Measurements from ENCODE around the gene CBFA2T2.
"Not testable (repeated sequence)": the region's sequence is repeated elsewhere in the genome, so short reads cannot be mapped to it uniquely, and the experiment has no call there.

The CBFA2T2 gene

GRCh38 chr20:33578510-33578909, 88.6 kb downstream of the CBFA2T2 start:
- Histone ChIP-seq H3K36me3 (no peaks in the 10 kb centered on the region), H3K9me3 (ENCODE audit: severe bottlenecking) (no peaks in the 10 kb centered on the region), H3K27me3 (ENCODE audit: insufficient read depth, low read depth, severe bottlenecking) (no peaks in the 10 kb centered on the region), H3K27ac (no peak overlapping the region), H3K4me3 (ENCODE audit: low read depth, low read length) (no peak overlapping the region)
- TF ChIP-seq, protein P1, sequence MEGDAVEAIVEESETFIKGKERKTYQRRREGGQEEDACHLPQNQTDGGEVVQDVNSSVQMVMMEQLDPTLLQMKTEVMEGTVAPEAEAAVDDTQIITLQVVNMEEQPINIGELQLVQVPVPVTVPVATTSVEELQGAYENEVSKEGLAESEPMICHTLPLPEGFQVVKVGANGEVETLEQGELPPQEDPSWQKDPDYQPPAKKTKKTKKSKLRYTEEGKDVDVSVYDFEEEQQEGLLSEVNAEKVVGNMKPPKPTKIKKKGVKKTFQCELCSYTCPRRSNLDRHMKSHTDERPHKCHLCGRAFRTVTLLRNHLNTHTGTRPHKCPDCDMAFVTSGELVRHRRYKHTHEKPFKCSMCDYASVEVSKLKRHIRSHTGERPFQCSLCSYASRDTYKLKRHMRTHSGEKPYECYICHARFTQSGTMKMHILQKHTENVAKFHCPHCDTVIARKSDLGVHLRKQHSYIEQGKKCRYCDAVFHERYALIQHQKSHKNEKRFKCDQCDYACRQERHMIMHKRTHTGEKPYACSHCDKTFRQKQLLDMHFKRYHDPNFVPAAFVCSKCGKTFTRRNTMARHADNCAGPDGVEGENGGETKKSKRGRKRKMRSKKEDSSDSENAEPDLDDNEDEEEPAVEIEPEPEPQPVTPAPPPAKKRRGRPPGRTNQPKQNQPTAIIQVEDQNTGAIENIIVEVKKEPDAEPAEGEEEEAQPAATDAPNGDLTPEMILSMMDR (IDR thresholded peaks at IDR 0.05; ENCODE audit: low read depth, low read length), result no peak
- no peak for DNase-seq

DNA sequence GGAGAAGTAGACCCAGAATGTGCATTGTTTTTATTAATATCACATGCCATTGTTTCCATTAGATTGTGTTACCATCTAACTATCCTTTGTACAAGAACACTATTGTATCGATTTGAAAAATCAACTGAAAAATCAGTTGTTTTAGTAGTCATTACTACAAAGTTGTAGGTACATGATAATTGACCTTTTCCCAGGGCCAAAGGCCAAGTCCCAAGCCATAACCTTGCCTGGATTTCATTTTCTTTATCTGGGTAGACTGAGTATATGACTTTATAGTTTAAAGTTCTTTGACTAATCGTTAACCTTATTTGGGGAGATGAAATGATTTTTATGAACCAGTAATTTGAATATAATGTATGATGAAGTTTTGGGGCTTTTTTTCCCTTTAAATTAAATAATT, 93.2 kb downstream of the CBFA2T2 start:
- TF ChIP-seq, protein P1 (IDR thresholded peaks at IDR 0.05; ENCODE audit: low read depth, low read length), result no peak
- DNase-seq, result no peak
- no peak overlapping the region for H3K4me3 ChIP-seq (ENCODE audit: low read depth, low read length)
- no peaks in the 10 kb centered on the region; the same call in 1 of the 2 replicates for H3K36me3 ChIP-seq
- no peaks in the 10 kb centered on the region for H3K27me3 ChIP-seq (ENCODE audit: insufficient read depth, low read depth, severe bottlenecking)
- no peaks in the 10 kb centered on the region for H3K9me3 ChIP-seq (ENCODE audit: severe bottlenecking)
- no peak overlapping the region for H3K27ac ChIP-seq

- no peak overlapping the region for H3K4me3 ChIP-seq (ENCODE audit: low read depth, low read length)
- TF ChIP-seq, protein P1 (IDR thresholded peaks at IDR 0.05; ENCODE audit: low read depth, low read length), result no peak
- no peaks in the 10 kb centered on the region; the same call in 1 of the 2 replicates for H3K36me3 ChIP-seq
- H3K27ac ChIP-seq, result no peak overlapping the region
- no peaks in the 10 kb centered on the region for H3K9me3 ChIP-seq (ENCODE audit: severe bottlenecking)
- no peak for DNase-seq
- H3K27me3 ChIP-seq (ENCODE audit: insufficient read depth, low read depth, severe bottlenecking), result no peaks in the 10 kb centered on the region
These were observed 95.1 kb downstream of the CBFA2T2 start for GRCh38 chr20:33584976-33585375.

GRCh38 chr20:33585413-33585812, 95.5 kb downstream of the CBFA2T2 start:
- TF ChIP-seq, protein P1 (IDR thresholded peaks at IDR 0.05; ENCODE audit: low read depth, low read length), result no peak
- no peaks in the 10 kb centered on the region; the same call in 1 of the 2 replicates for H3K36me3 ChIP-seq
- no peak overlapping the region for H3K27ac ChIP-seq
- DNase-seq, result no peak
- no peaks in the 10 kb centered on the region for H3K27me3 ChIP-seq (ENCODE audit: insufficient read depth, low read depth, severe bottlenecking)
- no peaks in the 10 kb centered on the region for H3K9me3 ChIP-seq (ENCODE audit: severe bottlenecking)
- H3K4me3 ChIP-seq (ENCODE audit: low read depth, low read length), result no peak overlapping the region

DNA sequence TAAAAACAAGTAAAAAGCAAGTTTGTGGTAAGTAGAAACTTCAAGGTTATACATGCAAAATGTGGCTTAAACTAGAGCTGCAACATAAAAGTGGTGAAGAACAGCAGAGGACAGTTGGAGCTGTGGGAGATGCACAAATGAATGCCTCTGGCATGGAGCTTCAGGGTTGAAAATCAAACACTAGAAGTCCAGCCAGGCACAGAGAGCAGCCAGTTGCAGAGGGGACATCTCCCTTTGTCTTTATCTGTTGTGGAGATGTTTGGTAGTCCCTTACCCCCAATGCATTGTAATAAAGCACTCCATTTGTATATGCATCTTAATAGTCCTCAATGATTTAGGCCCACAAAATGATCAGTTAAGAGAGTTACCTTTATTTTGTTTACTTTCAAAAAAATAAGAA, 99.2 kb downstream of the CBFA2T2 start:
- TF ChIP-seq, protein P1 (IDR thresholded peaks at IDR 0.05; ENCODE audit: low read depth, low read length), result no peak
- DNase-seq, result no peak
- Histone ChIP-seq H3K4me3 (ENCODE audit: low read depth, low read length) (no peak overlapping the region), H3K27me3 (ENCODE audit: insufficient read depth, low read depth, severe bottlenecking) (no peaks in the 10 kb centered on the region), H3K9me3 (ENCODE audit: severe bottlenecking) (no peaks in the 10 kb centered on the region), H3K27ac (no peak overlapping the region), H3K36me3 (no peaks in the 10 kb centered on the region; the same call in 1 of the 2 replicates)

GRCh38 chr20:33591901-33592300, 102.0 kb downstream of the CBFA2T2 start:
- not testable (repeated sequence) for H3K27me3 ChIP-seq (ENCODE audit: insufficient read depth, low read depth, severe bottlenecking); H3K9me3 ChIP-seq (ENCODE audit: severe bottlenecking); DNase-seq

More at GRCh38 chr20:33591901-33592300, 102.0 kb downstream of the CBFA2T2 start:
- not testable (repeated sequence) for H3K27ac ChIP-seq; H3K36me3 ChIP-seq; H3K4me3 ChIP-seq (ENCODE audit: low read depth, low read length)
